HG03342 (cell line): ENCODE data around the gene TDP2.
"Not testable (repeated sequence)": the region's sequence is repeated elsewhere in the genome, so short reads cannot be mapped to it uniquely, and the experiment has no call there.

Source experiments
- ATAC-seq: cut with Tn5 transposase; IDR thresholded peaks from one replicate; pipeline ENCODE4 v1.9.1; 2021; ENCODE audit warnings: mild to moderate bottlenecking, moderate library complexity; ENCODE audit not compliant: unreplicated experiment

Gene TDP2

DNA sequence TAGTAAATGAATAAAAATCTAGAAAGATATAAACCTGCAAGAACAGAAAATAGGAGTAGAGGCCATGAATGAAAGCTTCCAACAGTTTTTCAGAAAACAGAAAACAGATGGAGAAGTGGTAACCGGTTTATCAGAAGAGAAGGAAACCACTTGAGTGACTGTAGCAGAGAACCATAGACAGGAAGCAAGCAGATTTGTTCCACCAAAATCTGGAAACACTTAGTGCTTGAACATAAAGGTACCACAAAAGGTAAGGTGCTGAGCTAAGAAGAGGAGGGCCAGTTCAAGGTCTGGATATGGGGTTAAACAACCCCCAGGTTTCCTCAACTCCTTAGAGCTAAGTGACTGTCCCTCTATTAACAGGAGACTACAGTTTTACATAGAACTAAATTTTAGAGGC is 11.5 kb downstream of the TDP2 start:
- no peak for ATAC-seq

DNA sequence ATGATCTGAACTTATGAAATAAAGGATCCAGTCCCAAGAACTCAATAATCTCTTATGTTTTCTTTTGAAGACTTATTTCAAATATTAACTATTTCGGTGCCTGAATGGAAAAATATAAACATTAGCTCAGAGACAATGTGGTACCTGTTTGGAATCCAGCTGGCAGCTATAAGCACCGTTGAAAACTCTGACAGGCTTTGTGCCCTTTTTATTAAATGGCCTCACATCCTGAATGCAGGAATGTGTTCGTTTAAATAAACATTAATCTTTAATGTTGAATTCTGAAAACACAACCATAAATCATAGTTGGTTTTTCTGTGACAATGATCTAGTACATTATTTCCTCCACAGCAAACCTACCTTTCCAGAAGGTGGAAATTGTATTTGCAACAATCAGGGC is 16.3 kb downstream of the TDP2 start:
- no peak for ATAC-seq

- no peak for ATAC-seq
These were observed 17.0 kb downstream of the TDP2 start for GRCh38 chr6:24649691-24650090.

DNA sequence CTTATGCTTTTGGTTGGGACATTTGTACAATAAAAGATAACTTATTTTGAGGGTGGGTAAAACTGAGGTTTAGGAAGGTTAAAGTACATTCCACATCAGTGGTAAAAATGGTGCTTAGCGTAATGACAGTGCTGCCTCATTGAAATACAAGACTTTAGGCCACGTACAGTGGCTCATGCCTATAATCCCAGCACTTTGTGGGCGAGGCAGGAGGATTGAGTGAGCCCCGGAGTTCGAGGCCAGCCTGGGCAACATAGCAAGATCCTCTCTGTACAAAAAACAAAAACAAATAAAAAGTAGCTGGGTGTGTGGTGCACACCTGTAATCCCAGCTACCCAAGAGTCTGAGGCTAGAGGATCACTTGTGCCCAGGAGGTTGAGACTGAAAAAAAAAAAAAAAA is 18.4 kb downstream of the TDP2 start:
- ATAC-seq, result no peak

GRCh38 chr6:24646771-24647170 is 19.9 kb downstream of the TDP2 start:
- no peak for ATAC-seq

DNA sequence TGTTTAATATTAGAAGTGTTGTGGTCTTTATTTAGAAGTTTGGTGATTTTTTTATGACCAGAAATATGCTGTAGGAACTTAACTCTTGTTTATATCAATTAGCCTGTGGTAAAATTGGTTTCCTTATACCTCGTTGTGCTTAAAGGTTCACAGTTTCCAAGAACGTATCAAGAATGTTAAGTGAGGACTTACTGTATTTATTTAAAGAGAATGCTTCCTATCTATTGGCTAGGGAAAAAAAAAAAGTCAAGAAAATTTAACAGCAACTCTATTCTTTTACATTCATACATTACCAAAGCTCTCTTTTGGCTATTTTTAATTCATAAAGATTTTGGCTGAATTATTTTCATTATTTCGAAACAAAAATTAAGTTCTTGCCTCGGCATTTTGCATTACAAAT is 22.3 kb downstream of the TDP2 start:
- ATAC-seq, result no peak

DNA sequence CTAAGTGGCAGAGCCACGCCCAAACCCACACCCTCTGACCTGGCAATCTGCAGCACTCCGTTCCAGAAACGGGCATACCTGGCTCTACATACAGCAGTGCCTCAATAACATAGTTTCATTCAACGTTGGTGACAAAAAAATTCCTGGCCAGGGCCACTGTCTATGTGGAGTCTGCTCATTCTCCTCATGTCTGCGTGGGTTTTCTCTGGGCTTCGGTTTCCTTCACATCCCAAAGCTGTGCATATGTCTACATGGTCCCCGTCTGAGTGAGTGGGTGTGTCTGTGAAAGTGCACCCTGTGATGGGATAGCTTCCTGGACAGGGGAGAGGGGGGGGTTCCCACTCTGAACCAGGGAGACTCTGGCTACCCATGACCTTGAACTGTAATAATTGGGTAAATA is 22.8 kb downstream of the TDP2 start:
- ATAC-seq, result no peak

DNA sequence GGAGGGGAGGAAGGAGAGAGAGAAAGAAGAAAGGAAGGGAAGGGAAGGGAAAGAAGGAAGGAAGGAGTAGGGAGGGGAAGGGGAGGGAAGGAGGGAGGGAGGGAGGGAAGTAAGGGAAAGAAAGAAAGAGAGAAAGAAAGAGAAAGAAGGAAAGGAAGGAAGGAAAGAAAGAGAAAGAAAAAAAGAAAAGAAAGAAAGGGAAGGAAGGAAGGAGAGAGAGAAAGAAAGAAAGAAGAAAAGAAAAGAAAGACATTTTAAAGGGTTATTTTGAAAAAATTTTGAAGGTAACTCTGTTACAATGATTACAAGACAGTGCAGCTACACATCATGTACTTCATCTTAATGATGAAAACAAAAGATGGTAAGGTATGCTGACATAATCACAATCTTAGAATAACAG is 24.6 kb downstream of the TDP2 start:
- no peak for ATAC-seq

- not testable (repeated sequence) for ATAC-seq
These were observed 26.1 kb downstream of the TDP2 start for GRCh38 chr6:24640631-24641030.

DNA sequence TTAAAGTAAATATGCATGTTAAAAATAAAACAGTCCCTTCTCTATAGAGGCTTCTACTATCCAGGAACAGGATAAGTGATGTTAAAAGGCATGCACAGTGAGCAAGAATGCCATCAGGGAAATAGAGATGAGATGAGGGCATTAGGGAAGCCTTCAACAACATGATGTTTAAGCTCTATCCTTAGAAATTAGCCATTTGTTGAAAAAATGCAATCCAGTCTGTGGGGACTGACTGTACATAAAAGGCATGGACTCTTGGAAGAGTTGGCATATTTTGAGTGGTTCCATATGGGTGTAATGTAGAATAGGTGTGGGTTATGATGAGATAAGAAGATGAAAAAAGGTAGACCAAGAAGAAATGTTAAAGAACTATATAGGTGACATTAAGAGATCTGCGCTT is 26.5 kb downstream of the TDP2 start:
- ATAC-seq, result no peak

- no peak for ATAC-seq
These were observed 30.0 kb downstream of the TDP2 start for GRCh38 chr6:24636681-24637080.

GRCh38 chr6:24632573-24632972 is 34.1 kb downstream of the TDP2 start:
- no peak for ATAC-seq

DNA sequence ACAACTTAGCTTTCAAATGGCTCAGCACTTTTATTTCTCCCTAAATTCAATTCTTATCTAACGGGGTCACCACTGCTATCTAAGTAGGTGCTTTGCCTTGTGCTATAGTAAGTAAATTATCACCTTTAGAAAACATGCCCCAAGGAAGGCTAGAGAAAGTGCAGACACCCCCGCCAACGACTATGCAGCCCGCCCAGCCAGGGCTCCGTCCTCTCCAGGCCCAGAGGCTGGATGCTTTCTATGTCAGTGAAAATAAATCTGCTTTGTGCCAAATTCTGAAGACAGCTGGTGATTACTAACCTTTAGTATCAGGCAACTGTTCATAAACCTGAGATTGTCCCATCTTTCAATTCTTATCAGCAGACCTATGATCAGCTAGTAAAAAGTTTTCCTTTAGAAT is 35.0 kb downstream of the TDP2 start:
- ATAC-seq, result no peak

GRCh38 chr6:24630856-24631505 is 35.7 kb downstream of the TDP2 start:
- no peak for ATAC-seq

DNA sequence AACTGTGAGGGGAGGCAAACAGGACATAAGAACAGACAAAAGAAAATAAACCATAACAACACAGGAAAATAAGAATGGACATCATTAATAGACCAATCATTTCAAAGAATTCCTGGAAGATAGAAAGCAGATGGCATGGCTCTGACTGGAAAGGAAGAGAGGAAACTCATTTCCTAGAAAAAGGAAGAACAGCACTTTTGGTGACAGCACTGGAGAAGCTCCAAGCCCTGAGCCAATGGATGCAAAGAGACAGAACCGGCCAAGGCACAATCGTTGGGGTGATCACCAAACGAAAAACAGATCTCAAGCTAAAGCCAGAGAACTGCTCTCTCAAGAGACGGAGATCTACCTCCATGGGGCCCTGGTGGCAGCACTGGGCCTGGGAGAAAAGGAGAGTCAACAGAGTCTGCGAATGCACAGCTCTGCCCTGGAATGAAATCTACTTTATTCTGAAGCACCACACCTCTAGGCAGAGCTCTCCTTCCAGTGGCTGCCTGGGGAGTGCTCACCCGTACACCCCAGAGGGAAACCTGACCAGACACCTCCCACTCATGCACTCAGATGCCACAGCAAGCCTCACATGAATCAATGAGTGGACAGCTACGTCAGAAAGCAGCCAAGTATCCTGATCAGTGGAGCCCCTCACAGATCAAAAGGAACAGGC is 44.9 kb downstream of the TDP2 start:
- no peak for ATAC-seq

DNA sequence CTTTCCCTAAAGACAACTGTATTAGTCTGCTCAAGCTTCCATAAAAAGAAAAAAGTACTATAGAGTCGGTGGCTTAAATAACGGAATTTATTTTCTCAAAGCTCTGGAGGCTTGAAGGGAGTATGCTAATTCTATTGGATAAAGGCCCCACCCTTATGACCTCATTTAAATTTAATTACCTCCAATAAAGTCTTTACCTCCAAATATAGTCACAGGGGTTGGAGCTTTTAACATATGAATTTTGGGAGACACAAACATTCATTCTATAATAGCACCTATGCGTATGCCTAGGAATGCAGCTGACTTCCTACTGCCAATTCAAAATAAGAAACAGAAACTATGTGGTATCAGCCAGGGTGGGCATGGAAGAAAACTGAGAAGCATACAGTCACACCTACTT is 46.1 kb downstream of the TDP2 start:
- no peak for ATAC-seq

- no peak for ATAC-seq
These were observed 47.0 kb downstream of the TDP2 start for GRCh38 chr6:24619661-24620060.

- ATAC-seq, result no peak
These were observed 52.1 kb downstream of the TDP2 start for GRCh38 chr6:24614648-24615047.

DNA sequence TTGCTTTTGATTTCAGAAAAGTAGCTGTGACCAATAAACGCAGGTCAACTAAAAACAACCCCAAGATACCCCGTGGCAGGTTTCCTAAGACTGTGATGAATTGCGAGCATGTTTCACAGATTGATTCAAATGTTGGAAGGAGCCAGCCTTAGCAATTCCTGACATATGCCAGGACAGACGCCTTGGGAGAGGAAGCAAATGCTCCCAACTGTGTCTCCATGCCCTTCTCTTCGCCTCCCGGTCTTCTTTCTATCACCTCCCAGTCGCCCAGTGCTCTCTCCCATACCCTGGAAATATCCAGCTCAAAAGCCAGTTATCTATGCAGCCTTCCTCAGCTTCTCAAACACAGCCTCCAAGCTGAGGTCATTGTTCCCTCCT is 52.7 kb downstream of the TDP2 start:
- no peak for ATAC-seq

DNA sequence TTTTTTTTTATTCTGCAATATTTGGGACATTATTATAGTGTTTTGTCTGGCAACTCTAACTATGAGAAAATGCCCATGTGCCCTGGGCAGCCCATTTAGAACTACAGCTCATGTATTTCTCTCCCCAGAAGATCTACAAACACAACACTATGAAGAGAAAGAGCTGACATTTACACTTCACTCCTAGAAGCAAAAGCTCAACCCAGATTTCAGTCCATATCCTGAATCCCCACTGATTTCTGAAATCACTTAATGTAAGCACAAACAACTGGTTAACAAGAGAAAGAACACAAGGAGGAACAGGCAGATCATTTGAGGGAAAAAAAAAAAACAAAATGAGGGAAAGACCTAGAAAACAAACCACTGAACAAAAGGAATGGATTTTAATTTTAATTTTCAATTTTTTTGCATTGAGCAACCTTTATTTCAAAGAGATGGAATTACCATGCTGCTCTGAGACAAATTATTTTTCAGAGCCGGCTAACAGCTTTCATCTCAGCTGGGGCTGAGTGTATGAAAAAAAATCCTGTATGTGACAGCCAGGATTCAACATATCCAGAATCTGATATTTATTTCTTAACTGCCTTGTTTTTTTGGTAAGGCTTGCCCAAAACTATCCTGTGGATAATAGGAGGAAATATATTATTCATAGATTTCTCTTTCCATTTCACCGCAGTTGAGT is 53.2 kb downstream of the TDP2 start:
- ATAC-seq, result no peak

DNA sequence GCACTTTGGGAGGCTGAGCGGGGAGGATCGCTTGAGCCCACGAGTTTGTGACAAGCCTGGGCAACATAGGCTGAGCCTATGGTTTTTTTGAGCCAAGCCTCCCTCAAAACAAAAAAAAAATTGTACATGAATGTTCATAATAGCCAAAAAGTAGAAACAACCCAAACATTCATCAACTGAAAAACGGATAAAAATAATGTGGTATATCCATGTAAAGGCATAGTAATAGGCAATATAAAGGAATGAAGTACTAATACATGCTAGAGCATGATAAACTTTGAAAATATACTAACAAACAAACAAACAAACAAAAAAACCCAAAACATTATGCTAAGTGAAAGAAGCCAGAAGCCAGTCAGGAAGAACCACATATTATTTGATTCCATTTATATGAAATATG is 56.0 kb downstream of the TDP2 start:
- ATAC-seq, result no peak

GRCh38 chr6:24607310-24608105 is 59.2 kb downstream of the TDP2 start:
- no peak for ATAC-seq
